GM19452 (cell line): Measurements from ENCODE around the gene ARID1B.
A peak's percentile ranks its signal among the peaks of the same experiment; 100 is the strongest.

Source experiments
- ATAC-seq: cut with Tn5 transposase; IDR thresholded peaks from one replicate; pipeline ENCODE4 v1.9.1; 2021; ENCODE audit not compliant: unreplicated experiment

Gene ARID1B

DNA sequence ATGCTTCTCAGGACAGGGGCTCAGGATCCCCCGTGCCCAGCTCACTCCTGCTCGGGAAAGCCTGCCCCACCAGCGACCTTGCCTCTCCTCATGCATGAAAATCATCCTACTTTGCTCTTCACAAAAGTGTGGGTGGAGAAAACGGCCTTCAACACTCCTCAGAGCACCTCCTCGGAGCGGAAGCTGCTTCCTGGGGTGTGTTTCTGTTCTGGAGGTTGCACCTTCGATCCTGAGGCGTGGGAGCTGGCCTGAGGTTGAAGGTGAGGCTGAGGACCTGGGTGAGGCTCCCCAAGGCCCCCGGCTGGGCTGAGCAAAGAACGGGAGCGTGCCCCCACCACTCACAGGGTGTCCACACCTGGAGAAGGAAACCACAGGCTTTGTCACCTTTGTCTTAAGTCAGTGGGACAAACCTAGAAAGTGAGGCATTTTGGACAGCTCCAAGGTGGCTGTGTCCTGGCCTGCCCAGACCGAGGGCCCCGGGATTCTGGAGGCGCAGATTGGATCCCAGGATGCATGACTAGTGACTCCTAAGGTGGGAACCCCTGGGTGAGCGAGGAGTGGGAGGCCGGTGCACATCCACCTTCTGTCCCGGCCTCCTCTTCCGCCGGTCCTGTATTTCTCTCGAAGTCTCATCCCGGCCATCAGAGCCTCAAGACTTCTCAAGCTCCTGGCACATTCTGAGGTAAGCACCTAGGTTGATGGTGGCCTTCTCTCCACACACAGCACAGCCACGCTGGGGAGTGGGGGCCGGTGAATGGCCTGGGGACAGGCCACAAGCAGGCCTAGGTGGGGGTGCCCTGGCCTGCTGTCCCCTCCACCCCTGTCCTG, 441.4 kb downstream of the ARID1B start:
- no peak for ATAC-seq

DNA sequence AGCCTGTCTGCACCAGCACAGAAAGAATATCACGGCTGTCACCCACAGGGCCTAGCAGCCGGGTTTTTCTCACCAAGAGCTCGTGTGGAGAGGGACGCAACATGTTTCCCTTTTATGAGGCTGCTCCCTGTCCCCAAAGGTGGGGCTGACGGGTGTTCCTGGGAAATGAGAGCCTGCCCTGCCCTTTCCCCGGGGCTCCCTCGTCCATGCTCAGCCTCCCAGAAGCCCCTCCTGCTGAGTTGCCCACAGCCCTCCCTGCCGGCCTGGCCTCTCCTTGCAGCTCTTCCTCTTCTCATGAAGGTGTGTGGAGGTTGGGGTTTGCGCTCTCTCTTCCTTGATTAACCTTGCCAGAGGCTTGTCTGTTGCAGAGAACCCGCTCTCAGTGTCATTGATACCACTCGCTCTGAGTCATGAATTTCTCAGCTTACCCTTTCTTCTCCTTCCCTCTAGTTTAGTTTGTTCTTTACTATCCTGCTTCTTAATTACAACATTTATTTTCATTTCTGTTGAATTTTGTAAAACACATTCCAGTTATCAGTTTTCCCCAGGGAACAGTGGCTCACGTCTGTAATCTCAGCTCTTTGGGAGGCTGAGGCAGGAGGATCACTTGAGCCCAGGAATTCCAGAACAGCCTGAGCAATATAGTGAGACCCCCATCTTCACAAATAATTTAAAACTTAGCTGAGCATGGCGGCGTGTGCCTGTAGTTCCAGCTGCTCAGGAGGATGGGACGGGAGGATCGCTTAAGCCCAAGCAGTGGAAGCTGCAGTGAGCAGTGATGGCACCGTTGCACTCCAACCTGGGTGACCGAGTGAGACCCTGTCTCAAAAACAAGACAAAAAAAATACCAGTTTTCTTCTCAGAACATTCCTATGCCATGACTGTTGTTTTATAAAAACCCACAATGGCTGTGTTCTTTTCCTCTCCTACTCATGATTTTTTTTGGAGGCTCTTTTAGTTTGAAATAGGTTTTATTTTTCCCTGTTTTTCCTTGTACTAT, 442.3 kb downstream of the ARID1B start:
- no peak for ATAC-seq

DNA sequence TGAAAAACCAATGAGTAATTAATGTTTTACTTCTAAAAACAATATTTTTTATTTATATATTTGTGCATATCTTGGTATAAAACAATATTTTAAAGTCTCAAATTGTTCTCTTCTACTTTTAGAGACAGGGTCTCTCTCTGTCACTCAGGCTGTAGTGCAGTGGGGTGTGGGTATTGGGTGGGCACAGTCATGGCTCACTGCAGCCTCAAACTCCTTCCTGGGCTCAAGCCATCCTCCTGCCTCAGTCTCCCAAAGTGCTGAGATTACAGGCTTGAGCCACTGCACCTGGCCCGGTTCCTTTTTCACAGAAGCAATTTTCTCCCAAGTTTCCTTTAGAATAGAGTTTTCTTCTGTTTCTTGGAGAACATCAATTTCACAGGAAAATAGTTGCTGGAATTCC, 443.3 kb downstream of the ARID1B start:
- ATAC-seq: no peak

DNA sequence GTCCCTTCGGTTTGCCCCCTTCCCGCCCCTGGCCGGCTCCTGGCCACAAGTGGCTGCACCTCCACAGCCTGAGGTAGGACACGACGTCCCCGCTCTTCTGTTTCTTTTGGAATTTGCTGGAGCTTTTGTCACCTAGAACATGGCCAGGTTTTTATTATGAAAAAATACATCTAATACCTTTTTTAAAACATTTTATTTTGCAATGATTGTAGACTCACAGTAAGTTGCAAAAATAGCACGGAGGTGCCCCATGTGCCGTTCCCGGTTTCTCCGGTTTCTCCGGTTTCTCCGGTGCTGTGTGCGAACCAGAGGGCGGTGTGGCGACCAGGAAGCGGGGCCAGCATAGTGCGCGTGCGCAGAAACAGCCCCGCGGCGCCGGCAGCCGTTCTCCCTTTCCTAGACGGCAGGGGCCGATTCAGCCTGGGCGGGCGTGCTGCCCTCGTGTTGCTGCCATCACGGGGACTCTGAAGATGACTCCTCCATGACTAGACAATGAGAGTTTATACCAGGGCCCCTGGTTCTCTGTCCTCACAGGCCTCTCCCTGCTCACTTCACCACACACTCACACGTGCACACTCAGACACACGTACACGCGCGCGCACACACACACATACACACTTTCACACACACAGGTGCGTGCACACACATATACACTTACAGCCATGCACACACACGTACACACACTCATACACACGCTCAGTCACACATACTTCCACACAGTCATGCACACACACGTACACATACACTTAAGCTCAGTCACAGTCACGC, 444.1 kb downstream of the ARID1B start:
- ATAC-seq: peak; percentile 62

DNA sequence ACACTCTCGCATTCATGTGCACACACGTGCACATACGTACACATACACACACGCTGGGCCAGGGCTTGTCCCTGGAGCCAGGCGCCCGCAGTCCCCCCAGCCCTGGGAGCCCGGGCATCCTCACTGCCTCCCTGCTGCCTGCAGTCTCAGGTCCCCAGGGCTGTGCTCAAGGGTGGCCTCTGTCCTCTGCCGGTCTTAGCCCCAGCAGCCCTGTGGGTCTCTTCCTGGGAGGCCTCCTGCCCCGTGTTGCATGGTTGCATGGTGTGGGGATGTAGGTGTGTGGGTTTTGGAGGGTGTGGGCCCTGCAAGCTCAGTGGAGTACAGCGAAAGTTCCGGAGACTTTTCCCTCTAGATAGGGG, 444.6 kb downstream of the ARID1B start:
- no peak for ATAC-seq

- ATAC-seq: no peak
These were observed 445.2 kb downstream of the ARID1B start for GRCh38 chr6:157222201-157222981.

GRCh38 chr6:157223021-157223430, 445.8 kb downstream of the ARID1B start:
- no peak for ATAC-seq

DNA sequence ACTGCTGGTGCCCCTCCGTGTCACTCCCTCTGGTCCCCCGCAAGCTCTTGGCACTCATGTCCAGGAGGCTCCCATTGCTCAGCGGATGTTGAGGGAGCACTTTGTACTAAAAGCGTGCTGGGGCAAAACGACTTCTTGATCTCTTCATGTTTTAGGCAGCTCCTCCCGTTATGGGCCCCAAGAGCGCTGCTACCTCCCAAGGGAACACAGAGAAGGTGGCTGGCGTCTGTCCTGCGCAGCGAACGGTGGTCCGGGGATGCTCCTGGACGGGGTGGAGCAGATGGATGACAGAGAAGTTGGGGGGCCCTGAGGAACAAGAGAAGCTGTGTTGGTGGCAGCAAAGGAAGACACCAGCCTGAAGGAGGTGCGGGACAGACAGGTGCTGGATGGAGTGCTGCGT, 446.3 kb downstream of the ARID1B start:
- no peak for ATAC-seq

DNA sequence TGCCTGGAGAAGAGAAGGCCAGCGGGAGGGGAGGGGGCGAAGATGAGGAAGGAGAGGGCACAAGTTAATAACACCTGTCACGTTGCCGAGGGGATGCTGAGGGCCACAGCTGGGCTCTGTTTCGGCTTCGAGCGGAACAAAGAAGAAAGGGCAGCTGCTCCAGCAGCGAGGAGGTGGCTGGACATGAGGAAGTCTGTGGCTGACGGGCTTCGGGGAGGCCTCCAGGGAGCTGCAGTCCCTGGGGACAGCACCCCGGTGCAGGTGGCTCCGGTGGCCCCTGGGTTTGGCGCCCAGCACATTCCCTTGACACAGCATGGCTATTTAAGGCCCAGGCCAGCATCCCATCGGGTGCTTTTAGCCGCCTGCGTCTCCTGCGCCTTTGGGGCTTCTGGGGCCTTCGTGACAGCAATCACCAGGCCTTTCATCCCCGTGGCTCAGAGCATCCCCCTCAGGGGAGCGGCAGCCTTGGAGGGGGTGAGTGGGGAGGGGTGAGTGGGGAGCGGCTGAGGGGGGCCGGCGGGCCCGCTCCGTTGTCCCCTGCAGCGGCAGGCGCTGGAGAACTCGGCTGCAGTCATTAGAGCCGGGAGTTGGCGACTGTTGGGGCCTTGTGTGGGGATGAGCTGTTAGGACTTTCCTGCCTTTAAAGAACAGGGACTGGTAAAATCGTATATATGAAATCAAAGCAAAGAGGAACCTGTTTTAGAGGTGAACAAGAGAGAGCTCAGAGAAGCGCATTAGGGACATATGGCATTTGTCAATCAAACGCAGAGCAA, 447.2 kb downstream of the ARID1B start:
- no peak for ATAC-seq

DNA sequence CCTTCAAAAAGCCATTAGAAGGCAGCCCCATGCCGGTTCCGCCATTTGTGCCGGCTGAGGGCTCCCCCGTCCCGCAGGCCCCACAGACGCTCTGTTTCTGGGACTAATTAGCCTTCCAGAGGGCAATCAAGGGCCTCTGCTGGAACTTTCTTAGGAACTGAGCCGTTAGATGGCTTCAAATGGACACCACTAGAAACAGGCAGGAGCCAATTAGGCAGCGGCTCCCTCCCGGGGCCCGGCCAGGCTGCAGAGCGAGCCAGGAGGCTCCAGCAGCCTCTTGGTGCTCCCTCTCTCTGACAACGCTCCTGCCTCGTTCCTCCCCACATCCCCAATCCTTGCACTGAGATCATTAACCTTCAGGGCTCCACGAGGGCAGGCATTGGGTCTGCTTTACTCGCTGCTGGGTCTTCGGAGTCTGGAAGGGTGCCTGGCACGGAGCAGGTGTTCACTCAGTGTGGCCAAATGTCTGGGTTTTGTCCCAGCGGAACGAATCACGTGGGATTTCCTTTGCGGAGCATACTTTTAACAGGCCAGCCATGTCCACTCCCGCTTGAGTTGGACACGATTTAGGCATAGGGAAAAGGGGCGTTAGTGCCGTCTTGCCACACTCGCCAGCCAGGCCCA, 447.9 kb downstream of the ARID1B start:
- no peak for ATAC-seq

GRCh38 chr6:157225575-157225995, 448.4 kb downstream of the ARID1B start:
- ATAC-seq: no peak

DNA sequence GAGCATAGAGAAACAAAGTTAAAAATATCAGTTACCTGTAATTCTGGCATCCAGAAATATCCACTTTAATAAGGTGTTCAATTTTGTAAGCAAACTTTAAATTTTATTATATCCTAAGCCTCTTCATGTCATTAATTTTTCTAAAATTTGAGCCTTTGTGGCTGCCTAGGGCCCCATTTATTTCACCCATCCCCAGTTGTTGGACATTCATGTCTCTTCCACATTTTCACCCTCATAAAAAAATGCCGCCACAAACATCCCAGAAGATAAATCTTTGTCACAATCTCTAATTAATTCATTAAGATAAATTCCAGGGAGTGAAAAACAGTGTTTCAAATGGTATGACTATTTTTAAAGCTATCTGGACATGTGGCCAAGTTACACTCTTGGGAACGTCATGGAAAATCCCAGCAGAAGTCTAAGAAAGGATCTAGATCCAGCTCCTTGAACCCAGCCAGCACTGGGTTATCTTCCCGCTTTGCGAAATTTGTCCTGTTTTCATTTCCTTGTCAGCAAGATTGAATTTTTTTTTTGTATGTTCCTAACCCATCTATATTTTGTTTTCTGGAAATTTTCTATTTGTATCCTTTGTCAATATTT, 448.9 kb downstream of the ARID1B start:
- ATAC-seq: no peak

DNA sequence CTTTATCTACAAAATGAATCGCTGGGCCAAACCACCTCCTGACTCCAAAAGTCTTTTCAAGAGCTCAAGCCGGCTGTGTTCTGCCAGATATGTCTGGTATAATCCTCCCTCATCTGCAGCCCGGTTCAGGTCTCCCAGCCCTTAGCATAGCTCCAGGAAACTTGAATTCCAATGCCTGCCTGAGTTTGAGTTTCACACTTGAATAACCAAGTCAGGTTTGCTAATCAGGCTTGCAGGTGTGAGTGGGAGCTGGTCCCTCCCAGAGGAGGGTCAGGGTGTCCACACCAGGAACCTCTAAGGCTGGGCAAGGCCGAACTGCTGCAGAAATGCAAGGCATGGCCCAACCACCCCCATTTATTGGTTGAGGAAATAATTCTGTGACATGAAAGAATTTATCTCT, 449.6 kb downstream of the ARID1B start:
- ATAC-seq: no peak

DNA sequence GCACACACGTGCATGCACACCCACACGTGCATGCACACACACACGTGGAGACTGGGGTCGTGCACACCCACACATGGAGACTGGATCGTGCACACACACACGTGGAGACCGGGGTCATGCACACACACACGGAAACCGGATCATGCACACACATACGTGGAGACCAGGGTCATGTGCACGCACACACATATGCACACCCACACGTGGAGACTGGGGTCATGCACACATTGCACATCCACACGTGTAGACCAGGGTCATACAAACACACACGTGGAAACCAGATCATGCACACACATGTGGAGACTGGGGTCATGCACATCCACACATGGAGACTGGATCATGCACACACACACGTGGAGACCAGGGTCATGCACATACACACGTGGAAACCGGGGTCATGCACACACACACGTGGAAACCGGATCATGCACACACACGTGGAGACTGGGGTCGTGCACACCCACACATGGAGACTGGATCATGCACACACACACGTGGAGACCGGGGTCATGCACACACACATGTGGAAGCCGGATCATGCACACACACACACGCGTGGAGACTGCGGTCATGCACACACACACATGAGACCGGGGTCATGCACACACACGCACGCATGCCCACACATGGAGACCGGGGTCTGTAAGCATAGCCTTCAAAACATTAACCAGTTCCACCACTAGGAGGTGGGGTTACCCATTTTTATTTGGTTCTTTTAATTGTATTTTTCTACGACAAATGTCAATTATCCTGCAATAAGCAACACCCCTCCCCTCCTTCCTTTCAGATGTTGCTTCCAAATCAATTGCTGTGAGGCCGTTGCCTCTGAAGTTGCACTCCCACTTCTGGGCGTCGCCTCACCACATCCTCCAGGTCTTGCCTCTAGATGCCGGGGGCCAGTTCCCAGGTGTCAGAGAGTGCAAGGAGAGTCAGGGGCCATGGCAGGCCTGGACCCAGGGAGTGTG, 450.3 kb downstream of the ARID1B start:
- no peak for ATAC-seq

GRCh38 chr6:157228426-157229131, 451.4 kb downstream of the ARID1B start:
- no peak for ATAC-seq

- no peak for ATAC-seq
These were observed 452.0 kb downstream of the ARID1B start for GRCh38 chr6:157229132-157229618.

- ATAC-seq: no peak
These were observed 452.5 kb downstream of the ARID1B start for GRCh38 chr6:157229713-157230112.
